Endothelial cell of umbilical vein (primary cell): ENCODE results near the gene MYL11. TPM values are rescaled to one million over a fixed set of nuclear protein-coding genes. Genes with fewer than 3 reads are reported as not detected.
"Not testable (repeated sequence)": the region's sequence is repeated elsewhere in the genome, so short reads cannot be mapped to it uniquely, and the experiment has no call there.

ENCODE experiments used
- BruUV-seq: library from RNA; stranded (reverse); fragments of 400-500 nt; replicated peaks from 2 replicates; lab custom pipeline; 2021; lab: Mats Ljungman, UMichigan
- CTCF ChIA-PET: fragments of 300-600, 350-600 bp; sonication (Branson Sonifier 250); formaldehyde crosslinking; loops from one replicate; lab custom pipeline; 2021; ENCODE audit warnings: antibody characterized with exemption, inconsistent platforms; lab: Charles Lee
- POLR2A ChIA-PET: fragments of 300-600, 350-600 bp; sonication (Branson Sonifier 250); formaldehyde crosslinking; loops from one replicate; lab custom pipeline; 2021; ENCODE audit warnings: antibody characterized with exemption, inconsistent platforms; lab: Charles Lee
- DNase-seq: peaks from one replicate; pipeline ENCODE4 v3.0.0-alpha.2; 2011; ENCODE audit warnings: low read depth, low spot score
- FAIRE-seq: peaks from 2 replicates; lab custom pipeline; 2011; peaks lifted over from hg19 to GRCh38; lab: Jason Lieb, UNC
- H2AFZ ChIP-seq: 2 replicates; pipeline ENCODE4 v1.6.0; 2012; ENCODE audit warnings: low read depth, low read length, control low read depth, inconsistent platforms
- H3K27ac ChIP-seq: 2 replicates; pipeline ENCODE4 v1.5.1; 2011; ENCODE audit warnings: low read depth, mild to moderate bottlenecking, control low read depth, low read length, moderate library complexity; ENCODE audit not compliant: insufficient read depth
- H3K27me3 ChIP-seq, 2 experiments: 2 replicates each; pipeline versions ENCODE4 v1.6.0 to v1.6.1; 2011; ENCODE audit warnings: low read length in 2 of 2, mixed read lengths in 1 of 2; ENCODE audit not compliant: control insufficient read depth in 2 of 2, insufficient read depth in 2 of 2
- H3K36me3 ChIP-seq, 2 experiments: 2 replicates in 1 of 2; 3 replicates in 1 of 2; pipeline ENCODE4 v1.5.1; 2011; ENCODE audit warnings: low read length in 2 of 2, mild to moderate bottlenecking in 1 of 2, moderate library complexity in 1 of 2; ENCODE audit not compliant: control insufficient read depth in 2 of 2, insufficient read depth in 2 of 2; ENCODE audit errors: extremely low read depth in 1 of 2
- H3K4me1 ChIP-seq: 3 replicates; pipeline ENCODE4 v1.5.1; 2011; ENCODE audit warnings: mild to moderate bottlenecking, low read length; ENCODE audit not compliant: control insufficient read depth, insufficient read depth; ENCODE audit errors: extremely low read depth
- H3K4me2 ChIP-seq: 2 replicates; pipeline ENCODE4 v1.6.1; 2011; ENCODE audit warnings: low read length, control low read depth, mixed read lengths; ENCODE audit not compliant: insufficient read depth
- H3K4me3 ChIP-seq, 3 experiments: fragments of 200-600 bp in 1 of 3; sonication (generic), shearing (Covaris generic) in 1 of 3; replicated peaks in 1 of 3; 2 replicates each; pipeline ENCODE4 v1.5.1; 2011 to 2016; ENCODE audit warnings: control low read depth in 3 of 3, low read length in 3 of 3, mild to moderate bottlenecking in 2 of 3, inconsistent platforms in 1 of 3, low read depth in 1 of 3, moderate library complexity in 1 of 3; ENCODE audit not compliant: insufficient read depth in 1 of 3
- H3K79me2 ChIP-seq: 2 replicates; pipeline ENCODE4 v1.6.0; 2012; ENCODE audit warnings: low read length, inconsistent platforms; ENCODE audit not compliant: control insufficient read depth, insufficient read depth
- H3K9ac ChIP-seq: replicated peaks from 2 replicates; pipeline ENCODE3; 2011; ENCODE audit warnings: low read length, control low read depth; ENCODE audit not compliant: insufficient read depth; ENCODE audit errors: extremely low read depth
- H3K9me1 ChIP-seq: replicated peaks from 3 replicates; pipeline ENCODE4 v1.6.0; 2011; ENCODE audit warnings: mild to moderate bottlenecking, low read length; ENCODE audit not compliant: control insufficient read depth, insufficient read depth; ENCODE audit errors: extremely low read depth
- H3K9me3 ChIP-seq: replicated peaks from 2 replicates; pipeline ENCODE4 v1.5.1; 2012; ENCODE audit warnings: low read length, inconsistent platforms; ENCODE audit not compliant: control insufficient read depth, insufficient read depth
- H4K20me1 ChIP-seq: replicated peaks from 2 replicates; pipeline ENCODE3; 2011; ENCODE audit warnings: mild to moderate bottlenecking, low read length; ENCODE audit not compliant: control insufficient read depth, insufficient read depth; ENCODE audit errors: extremely low read depth
- EZH2 ChIP-seq: IDR thresholded peaks from 2 replicates; pipeline ENCODE4 v1.6.1; 2012; ENCODE audit warnings: borderline replicate concordance, low read depth, mild to moderate bottlenecking, moderate library complexity, low read length, inconsistent platforms; ENCODE audit not compliant: severe bottlenecking
- FOS ChIP-seq: IDR thresholded peaks from 2 replicates; pipeline ENCODE4 v1.6.1; 2011; ENCODE audit warnings: mild to moderate bottlenecking, low read length, moderate library complexity, borderline replicate concordance; ENCODE audit not compliant: insufficient read depth
- GATA2 ChIP-seq: IDR thresholded peaks from 2 replicates; pipeline ENCODE4 v1.7.0; 2011; ENCODE audit warnings: low read depth, mild to moderate bottlenecking, moderate library complexity, mixed read lengths, low read length; ENCODE audit not compliant: insufficient read length, insufficient read depth
- JUN ChIP-seq: IDR thresholded peaks from 2 replicates; pipeline ENCODE4 v1.6.1; 2011; ENCODE audit warnings: borderline replicate concordance, low read depth; ENCODE audit not compliant: insufficient read length, insufficient read depth
- MAX ChIP-seq: IDR thresholded peaks from 2 replicates; pipeline ENCODE4 v1.6.1; 2011; ENCODE audit not compliant: insufficient read depth, insufficient read length
- MYC ChIP-seq: IDR thresholded peaks from one replicate; pipeline ENCODE4 v1.6.1; 2011; ENCODE audit warnings: mild to moderate bottlenecking, low read depth, low read length
- POLR2A ChIP-seq: IDR thresholded peaks from 2 replicates; pipeline ENCODE4 v1.6.1; 2012; ENCODE audit warnings: low read depth, mild to moderate bottlenecking, control low read depth, low read length
- POLR2AphosphoS5 ChIP-seq: IDR thresholded peaks from 2 replicates; pipeline ENCODE4 v1.6.1; 2012; ENCODE audit warnings: low read depth, mild to moderate bottlenecking, control low read depth, low read length, moderate library complexity; ENCODE audit not compliant: insufficient read depth
- dilution Hi-C: fragments of 300-500 bp; cut with MboI; formaldehyde crosslinking; loops from one replicate; pipeline ENCODE4 v1.15.0; 2019; ENCODE audit warnings: low sequenced_read_pairs; ENCODE audit not compliant: extremely low pct_ligation_motif_present
- intact Hi-C: fragments of 100-400 bp; cut with micrococcal nuclease; formaldehyde crosslinking; loops from one replicate; pipeline ENCODE4 v1.10.0; 2022
- polyA plus RNA-seq, 4 experiments: library from polyadenylated mRNA; depleted of rRNA in 3 of 4; stranded (reverse) in 3 of 4; unstranded in 1 of 4; fragments of >200 nt; gene quantifications; 2 replicates each; pipeline versions ENCODE4 v1.2.1 to v1.2.3, GENCODE V29; 2011 to 2012; ENCODE audit warnings: missing spikeins in 1 of 4
- total RNA-seq: library from RNA; stranded (reverse); gene quantifications from 2 replicates; pipeline ENCODE4 v1.2.3, GENCODE V29; 2021
- TF ChIP-seq, protein P1 (sequence below), 2 donors: IDR thresholded peaks; 1 replicate in 1 of 2; 2 replicates in 1 of 2; pipeline ENCODE4 v1.5.1; 2011; ENCODE audit warnings: low read length in 2 of 2, mild to moderate bottlenecking in 2 of 2, moderate library complexity in 2 of 2, control low read depth in 1 of 2, inconsistent platforms in 1 of 2, low read depth in 1 of 2; ENCODE audit not compliant: insufficient read depth in 1 of 2; ENCODE audit errors: extremely low read depth in 1 of 2

The MYL11 gene
- total and polyA plus RNA-seq, 2 donors (not counting 3 experiments of a cell fraction or from before 2014, with no cell fraction given), result 1.3 TPM; not detected in 1

GRCh38 chr16:30341971-30342370 is 32.6 kb upstream of the MYL11 start:
- H3K9me3 ChIP-seq, DNase-seq, H3K4me3 ChIP-seq, H3K27me3 ChIP-seq, H3K4me1 ChIP-seq, dilution Hi-C loops, H3K79me2 ChIP-seq, H3K27ac ChIP-seq, H3K36me3 ChIP-seq, H3K9me1 ChIP-seq, intact Hi-C loops, H4K20me1 ChIP-seq, H2AFZ ChIP-seq, H3K9ac ChIP-seq, H3K4me2 ChIP-seq, FAIRE-seq, BruUV-seq: not testable (repeated sequence)
- POLR2A ChIA-PET, result interaction anchor here (0.7 kb wide), 1 partner anchor 164 kb away, joined by 6 read pairs; no protein-coding TSS in a partner anchor
- CTCF ChIA-PET, result interaction anchor here (0.7 to 1.9 kb wide), 4 partner anchors 12 to 98 kb away, joined by 3 to 14 read pairs (median 5); partner anchors contain the start of gene ZNF48

GRCh38 chr16:30342751-30343490 is 31.7 kb upstream of the MYL11 start:
- Histone ChIP-seq H3K79me2 (no peaks in the 10 kb centered on the region), H3K4me2 (no peak overlapping the region), H3K27ac (no peak overlapping the region), H3K9me3 (no peaks in the 10 kb centered on the region), H3K27me3 (no peaks in the 10 kb centered on the region), H3K9ac (no peak overlapping the region), H3K9me1 (no peaks in the 10 kb centered on the region), H2AFZ (no peak overlapping the region), H3K4me3 (no peak overlapping the region), H3K36me3 (no peaks in the 10 kb centered on the region), H4K20me1 (no peaks in the 10 kb centered on the region), H3K4me1 (no peaks in the 10 kb centered on the region)
- FAIRE-seq (no peak), DNase-seq (no peak)
- no peak for TF ChIP-seq MYC
- TF ChIP-seq FOS, result no peak
- no peak for TF ChIP-seq GATA2
- no peak for TF ChIP-seq POLR2A
- TF ChIP-seq JUN, result no peak
- no peak for TF ChIP-seq POLR2AphosphoS5
- no peak for TF ChIP-seq EZH2
- TF ChIP-seq, protein P1, sequence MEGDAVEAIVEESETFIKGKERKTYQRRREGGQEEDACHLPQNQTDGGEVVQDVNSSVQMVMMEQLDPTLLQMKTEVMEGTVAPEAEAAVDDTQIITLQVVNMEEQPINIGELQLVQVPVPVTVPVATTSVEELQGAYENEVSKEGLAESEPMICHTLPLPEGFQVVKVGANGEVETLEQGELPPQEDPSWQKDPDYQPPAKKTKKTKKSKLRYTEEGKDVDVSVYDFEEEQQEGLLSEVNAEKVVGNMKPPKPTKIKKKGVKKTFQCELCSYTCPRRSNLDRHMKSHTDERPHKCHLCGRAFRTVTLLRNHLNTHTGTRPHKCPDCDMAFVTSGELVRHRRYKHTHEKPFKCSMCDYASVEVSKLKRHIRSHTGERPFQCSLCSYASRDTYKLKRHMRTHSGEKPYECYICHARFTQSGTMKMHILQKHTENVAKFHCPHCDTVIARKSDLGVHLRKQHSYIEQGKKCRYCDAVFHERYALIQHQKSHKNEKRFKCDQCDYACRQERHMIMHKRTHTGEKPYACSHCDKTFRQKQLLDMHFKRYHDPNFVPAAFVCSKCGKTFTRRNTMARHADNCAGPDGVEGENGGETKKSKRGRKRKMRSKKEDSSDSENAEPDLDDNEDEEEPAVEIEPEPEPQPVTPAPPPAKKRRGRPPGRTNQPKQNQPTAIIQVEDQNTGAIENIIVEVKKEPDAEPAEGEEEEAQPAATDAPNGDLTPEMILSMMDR (IDR thresholded peaks at IDR 0.05; ENCODE audit: extremely low read depth in 1 of 2, insufficient read depth in 1 of 2, low read depth in 1 of 2, low read length in 2 of 2), result no peak
- no peak for TF ChIP-seq MAX
- BruUV-seq, result no TSS peak
- ChIA-PET POLR2A (no interaction called here), CTCF (interaction anchor here (1.9 kb wide), 1 partner anchor 67 kb away, joined by 14 read pairs; no protein-coding TSS in a partner anchor)
- intact Hi-C loops (no loop called here), dilution Hi-C loops (no loop called here)
